HepG2 (cell line): ENCODE data around the gene PPM1E. TPM values are rescaled to one million over a fixed set of nuclear protein-coding genes. Genes with fewer than 3 reads are reported as not detected.

Experiments used
- ATAC-seq: fragments of 200-7000 bp; cut with Tn5 transposase; 3 replicates; pipeline ENCODE4 v1.9.1; 2020; ENCODE audit warnings: mild to moderate bottlenecking, moderate library complexity
- BruUV-seq: library from RNA; stranded (reverse); fragments of 400-500 nt; replicated peaks from 2 replicates; lab custom pipeline; 2021; lab: Mats Ljungman, UMichigan
- CTCF ChIA-PET: fragments of 300-600 bp; formaldehyde crosslinking; extraction: SDS; loops from one replicate; lab custom pipeline; 2021; ENCODE audit warnings: low total read pairs, inconsistent platforms, low intra/inter-chr PET ratio; lab: Yijun Ruan, JAX
- POLR2A ChIA-PET: fragments of 350-600 bp; sonication (Branson Sonifier 250); formaldehyde crosslinking; loops from one replicate; lab custom pipeline; 2020; ENCODE audit warnings: antibody characterized with exemption, inconsistent platforms; lab: Yijun Ruan, JAX
- DNase-seq: peaks from one replicate; pipeline ENCODE4 v3.0.0-alpha.2; 2015; ENCODE audit warnings: low spot score
- FAIRE-seq: peaks from 3 replicates; lab custom pipeline; 2011; peaks lifted over from hg19 to GRCh38; lab: Jason Lieb, UNC
- H2AFZ ChIP-seq: one replicate; pipeline ENCODE4 v1.6.1; 2011; ENCODE audit warnings: low read length, inconsistent platforms
- H3K27ac ChIP-seq: fragments of 300-600 bp; 3 replicates; pipeline ENCODE4 v1.8.0; 2011; ENCODE audit warnings: mixed run types, mild to moderate bottlenecking, mixed read lengths, low read length, inconsistent platforms; ENCODE audit not compliant: insufficient read depth; ENCODE audit errors: extremely low read length
- H3K27me3 ChIP-seq, 2 experiments: fragments of 200-600 bp in 1 of 2; 2 replicates in 1 of 2; 3 replicates in 1 of 2; pipeline versions ENCODE4 v1.6.0 to v1.8.0; 2011; ENCODE audit warnings: low read length in 2 of 2, mild to moderate bottlenecking in 2 of 2, moderate library complexity in 2 of 2, inconsistent platforms in 1 of 2; ENCODE audit not compliant: insufficient read depth in 2 of 2, control insufficient read depth in 1 of 2
- H3K36me3 ChIP-seq, 2 experiments: fragments of 200-600 bp in 1 of 2; replicated peaks in 1 of 2; 2 replicates in 1 of 2; 3 replicates in 1 of 2; pipeline versions ENCODE4 v1.5.1 to v1.8.0; 2011; ENCODE audit warnings: low read length in 2 of 2, inconsistent platforms in 1 of 2; ENCODE audit not compliant: insufficient read depth in 2 of 2, control insufficient read depth in 1 of 2
- H3K4me1 ChIP-seq: 2 replicates; pipeline ENCODE4 v1.5.1; 2012; ENCODE audit warnings: low read length, inconsistent platforms; ENCODE audit not compliant: insufficient read depth
- H3K4me2 ChIP-seq: 2 replicates; pipeline ENCODE4 v1.6.0; 2011; ENCODE audit warnings: low read depth, low read length, inconsistent platforms
- H3K4me3 ChIP-seq, 3 experiments: fragments of 200-600 bp in 1 of 3; sonication (generic), shearing (Covaris generic) in 1 of 3; replicated peaks in 1 of 3; 2 replicates each; pipeline ENCODE4 v1.5.1; 2011 to 2016; ENCODE audit warnings: low read length in 3 of 3, inconsistent platforms in 2 of 3, low read depth in 2 of 3, mild to moderate bottlenecking in 2 of 3, control low read depth in 1 of 3, mixed read lengths in 1 of 3; ENCODE audit not compliant: insufficient read depth in 1 of 3
- H3K79me2 ChIP-seq: one replicate; pipeline ENCODE4 v1.6.1; 2011; ENCODE audit warnings: low read length, inconsistent platforms; ENCODE audit not compliant: insufficient read depth
- H3K9ac ChIP-seq: 2 replicates; pipeline ENCODE4 v1.6.0; 2011; ENCODE audit warnings: mild to moderate bottlenecking, low read depth, low read length, inconsistent platforms; ENCODE audit not compliant: insufficient read depth
- H3K9me3 ChIP-seq: 2 replicates; pipeline ENCODE4 v1.5.1; 2012; ENCODE audit warnings: mild to moderate bottlenecking, low read length
- H4K20me1 ChIP-seq: 2 replicates; pipeline ENCODE4 v1.6.0; 2011; ENCODE audit warnings: inconsistent platforms, mild to moderate bottlenecking, low read length, moderate library complexity; ENCODE audit not compliant: insufficient read depth
- CREB3 ChIP-seq: sonication (generic); formaldehyde crosslinking; IDR thresholded peaks from 2 replicates; pipeline ENCODE4 v1.5.0; 2020; ENCODE audit warnings: missing genetic modification reagents
- FOXK1 ChIP-seq: sonication (generic); formaldehyde crosslinking; IDR thresholded peaks from 2 replicates; pipeline ENCODE4 v1.4.0; 2020; ENCODE audit warnings: low read depth, missing genetic modification reagents, borderline replicate concordance
- IRF1 ChIP-seq: sonication (generic); formaldehyde crosslinking; IDR thresholded peaks from 2 replicates; pipeline ENCODE4 v1.4.0; 2020; ENCODE audit warnings: low read depth, mild to moderate bottlenecking, missing genetic modification reagents
- RFXAP ChIP-seq: sonication (generic); formaldehyde crosslinking; IDR thresholded peaks from 2 replicates; pipeline ENCODE4 v1.4.0; 2020; ENCODE audit warnings: missing genetic modification reagents, borderline replicate concordance
- TOPORS ChIP-seq: sonication (generic); formaldehyde crosslinking; IDR thresholded peaks from 2 replicates; pipeline ENCODE4 v1.8.0; 2023; ENCODE audit warnings: mild to moderate bottlenecking, missing genetic modification reagents
- YEATS4 ChIP-seq: sonication (generic); formaldehyde crosslinking; IDR thresholded peaks from 2 replicates; pipeline ENCODE4 v1.4.0; 2020; ENCODE audit warnings: missing genetic modification reagents, borderline replicate concordance
- ZFP91 ChIP-seq: sonication (generic); formaldehyde crosslinking; IDR thresholded peaks from 2 replicates; pipeline ENCODE4 v1.9.0; 2022; ENCODE audit warnings: missing genetic modification reagents, mild to moderate bottlenecking, borderline replicate concordance
- ZHX2 ChIP-seq, 2 experiments: sonication (generic) in 1 of 2; formaldehyde crosslinking in 1 of 2; IDR thresholded peaks; 2 replicates each; pipeline versions ENCODE4 v1.6.1 to v1.9.0; 2014 to 2022; ENCODE audit warnings: antibody characterized with exemption in 1 of 2, borderline replicate concordance in 1 of 2, inconsistent platforms in 1 of 2, low read depth in 1 of 2, missing genetic modification reagents in 1 of 2
- ZNF207 ChIP-seq: fragments of 450-650 bp; IDR thresholded peaks from 2 replicates; pipeline ENCODE4 v1.6.1; 2016; ENCODE audit warnings: antibody characterized with exemption, borderline replicate concordance
- ZNF33A ChIP-seq: sonication (generic); formaldehyde crosslinking; IDR thresholded peaks from 2 replicates; pipeline ENCODE4 v1.5.1; 2020; ENCODE audit warnings: missing genetic modification reagents, mild to moderate bottlenecking, moderate library complexity, borderline replicate concordance
- whole genome bisulfite sequencing: methylation state at CpG from one replicate; pipeline ENCODE4 v1.1.6; 2017; ENCODE audit warnings: low lambda C conversion rate; 5-methylcytosine and 5-hydroxymethylcytosine counted together
- in situ Hi-C: cut with HindIII; loops from 2 replicates; pipeline ENCODE4 v1.10.0; 2017; ENCODE audit warnings: low pct_unique_long_range_greater_than_20kb; ENCODE audit not compliant: extremely low pct_ligation_motif_present
- intact Hi-C: fragments of 100-400 bp; cut with micrococcal nuclease; formaldehyde crosslinking; loops from one replicate; pipeline ENCODE4 v1.10.0; 2022; ENCODE audit not compliant: unreplicated experiment
- polyA plus RNA-seq, 8 experiments: library from polyadenylated mRNA; depleted of rRNA in 3 of 8; stranded (reverse) in 7 of 8; unstranded in 1 of 8; fragments of >200 nt; fragmentation: Illumina TruSeq in 4 of 8; extraction: Trizol in 4 of 8; gene quantifications; 2 replicates each; pipeline versions ENCODE4 v1.2.1 to v1.2.3, GENCODE V29; 2011 to 2016; ENCODE audit warnings: low read depth in 4 of 8, missing spikeins in 1 of 8, mixed read lengths in 1 of 8; ENCODE audit not compliant: insufficient read depth in 1 of 8
- total RNA-seq, 5 experiments: library from RNA; depleted of rRNA; stranded (reverse); fragments of >200 nt; fragmentation: Illumina TruSeq; extraction: Trizol; gene quantifications; 2 replicates each; pipeline ENCODE4 v1.2.3, GENCODE V29; 2016; ENCODE audit warnings: low read depth in 1 of 5

The PPM1E gene
- total and polyA plus RNA-seq, 2 of the 13 experiments (the other 11 are each of a cell fraction or from before 2014, with no cell fraction given): 0.15 TPM; not detected in 1

GRCh38 chr17:58969156-58969555 lies 213.5 kb downstream of the PPM1E start (continued):
- TF ChIP-seq ZHX2 (IDR thresholded peaks at IDR 0.05; ENCODE audit: low read depth): no peak
- TF ChIP-seq ZHX2 (CRISPR knock-in tag; IDR thresholded peaks at IDR 0.05; ENCODE audit: borderline replicate concordance): no peak

GRCh38 chr17:58969612-58970011 lies 214.0 kb downstream of the PPM1E start:
- Histone ChIP-seq H2AFZ (no peak overlapping the region), H3K27me3 (0 out of 5 replicates have a peak, but pooled peaks cover 0 to 3% of the 10 kb centered on the region in 2 experiments), H3K4me1 (no peaks in the 10 kb centered on the region), H3K36me3 (no peaks in the 10 kb centered on the region), H4K20me1 (no peaks in the 10 kb centered on the region), H3K4me2 (no peak overlapping the region), H3K27ac (no peak overlapping the region), H3K4me3 (no peak overlapping the region), H3K9me3 (no peaks in the 10 kb centered on the region), H3K79me2 (no peaks in the 10 kb centered on the region), H3K9ac (no peak overlapping the region)
- in situ Hi-C loops: no loop called here
- ATAC-seq (no peak), FAIRE-seq (no peak), DNase-seq (no peak)
- no TSS peak for BruUV-seq
- CTCF ChIA-PET: no interaction called here
- WGBS: 73% methylated on average over 4 of the region's 4 CpGs
- intact Hi-C loops: no loop called here
- POLR2A ChIA-PET: no interaction called here
- TF ChIP-seq YEATS4: no peak
- TF ChIP-seq ZNF33A: no peak
- TF ChIP-seq TOPORS: no peak
- TF ChIP-seq FOXK1 (CRISPR knock-in tag): no peak
- no peak for TF ChIP-seq IRF1 (CRISPR knock-in tag)
- TF ChIP-seq ZNF207: no peak
- no peak for TF ChIP-seq CREB3 (CRISPR knock-in tag)
- no peak for TF ChIP-seq RFXAP
- TF ChIP-seq ZFP91 (CRISPR knock-in tag): no peak
